22Rv1 (cell line): ENCODE results near the gene CD99.

Source experiments
- CTCF ChIP-seq: fragments of 450-650 bp; IDR thresholded peaks from 2 replicates; pipeline ENCODE4 v1.5.1; 2017; ENCODE audit warnings: mild to moderate bottlenecking
- ZFX ChIP-seq: fragments of 450-650 bp; IDR thresholded peaks from 2 replicates; pipeline ENCODE4 v1.6.1; 2017; ENCODE audit warnings: antibody characterized with exemption, borderline replicate concordance

GRCh38 chrX:2699959-2700358 lies 8.9 kb downstream of the CD99 start:
- TF ChIP-seq CTCF (no peak), ZFX (no peak)
